AG04449 (cell line): ENCODE results near the gene CBFA2T3.

Experiments used
- CTCF ChIA-PET: fragments of 350-600 bp; formaldehyde crosslinking; extraction: SDS; loops from one replicate; lab custom pipeline; 2021; ENCODE audit warnings: antibody characterized with exemption; lab: Yijun Ruan, JAX
- POLR2A ChIA-PET: fragments of 400-600, 350-600 bp; formaldehyde crosslinking; extraction: SDS; loops from one replicate; lab custom pipeline; 2020; ENCODE audit warnings: antibody characterized with exemption, inconsistent platforms; lab: Yijun Ruan, JAX
- DNase-seq: peaks from one replicate; pipeline ENCODE4 v3.0.0-alpha.2; 2010; ENCODE audit warnings: low read depth, low spot score
- H3K4me3 ChIP-seq: 2 replicates; pipeline ENCODE4 v1.5.1; 2011; ENCODE audit warnings: low read depth, mild to moderate bottlenecking, control low read depth, low read length
- TF ChIP-seq, protein P1 (sequence below): IDR thresholded peaks from one replicate; pipeline ENCODE4 v1.5.1; 2011; ENCODE audit warnings: mild to moderate bottlenecking, moderate library complexity, low read length, control low read depth, inconsistent platforms; ENCODE audit not compliant: insufficient read depth; ENCODE audit errors: missing control alignments

The CBFA2T3 gene

DNA sequence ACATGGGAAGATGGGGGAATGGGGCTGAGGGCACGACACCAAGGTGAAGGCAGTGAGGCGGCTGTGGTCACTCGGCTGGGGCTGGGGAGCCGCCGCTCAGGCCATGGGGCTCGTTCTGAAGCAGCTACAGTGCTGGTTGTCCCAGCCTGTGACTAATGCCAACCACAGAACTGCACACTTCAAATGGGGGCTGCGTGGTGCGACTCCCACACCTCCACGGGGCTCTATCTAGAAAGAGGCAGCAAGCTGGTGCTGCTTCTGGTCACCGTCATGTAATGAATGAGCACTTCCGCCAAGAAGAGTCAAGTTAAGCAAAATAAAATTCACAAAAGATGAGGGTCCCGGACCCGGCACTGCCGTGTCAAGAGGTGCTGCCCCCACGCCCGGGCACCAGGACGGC is 140.2 kb downstream of the CBFA2T3 start:
- H3K4me3 ChIP-seq, result no peak overlapping the region
- DNase-seq, result no peak
- ChIA-PET POLR2A (no interaction called here), CTCF (no interaction called here)
- TF ChIP-seq, protein P1, sequence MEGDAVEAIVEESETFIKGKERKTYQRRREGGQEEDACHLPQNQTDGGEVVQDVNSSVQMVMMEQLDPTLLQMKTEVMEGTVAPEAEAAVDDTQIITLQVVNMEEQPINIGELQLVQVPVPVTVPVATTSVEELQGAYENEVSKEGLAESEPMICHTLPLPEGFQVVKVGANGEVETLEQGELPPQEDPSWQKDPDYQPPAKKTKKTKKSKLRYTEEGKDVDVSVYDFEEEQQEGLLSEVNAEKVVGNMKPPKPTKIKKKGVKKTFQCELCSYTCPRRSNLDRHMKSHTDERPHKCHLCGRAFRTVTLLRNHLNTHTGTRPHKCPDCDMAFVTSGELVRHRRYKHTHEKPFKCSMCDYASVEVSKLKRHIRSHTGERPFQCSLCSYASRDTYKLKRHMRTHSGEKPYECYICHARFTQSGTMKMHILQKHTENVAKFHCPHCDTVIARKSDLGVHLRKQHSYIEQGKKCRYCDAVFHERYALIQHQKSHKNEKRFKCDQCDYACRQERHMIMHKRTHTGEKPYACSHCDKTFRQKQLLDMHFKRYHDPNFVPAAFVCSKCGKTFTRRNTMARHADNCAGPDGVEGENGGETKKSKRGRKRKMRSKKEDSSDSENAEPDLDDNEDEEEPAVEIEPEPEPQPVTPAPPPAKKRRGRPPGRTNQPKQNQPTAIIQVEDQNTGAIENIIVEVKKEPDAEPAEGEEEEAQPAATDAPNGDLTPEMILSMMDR, result no peak

DNA sequence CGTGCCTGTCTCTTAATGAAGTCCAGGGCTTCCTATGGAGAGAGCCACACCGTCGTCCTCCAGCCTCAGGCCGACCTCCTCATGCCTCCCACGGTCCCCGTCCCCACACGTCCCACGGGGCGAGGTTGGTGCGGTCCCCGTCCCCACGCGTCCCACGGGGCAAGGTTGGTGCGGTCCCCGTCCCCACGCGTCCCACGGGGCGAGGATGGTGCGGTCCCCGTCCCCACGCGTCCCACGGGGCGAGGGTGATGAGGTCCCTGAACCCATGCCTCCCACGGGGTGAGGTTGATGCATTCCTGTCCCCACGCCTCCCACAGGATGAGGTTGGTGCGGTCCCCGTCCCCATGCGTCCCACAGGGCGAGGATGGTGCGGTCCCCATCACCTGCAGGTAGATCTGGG is 141.2 kb downstream of the CBFA2T3 start:
- ChIA-PET POLR2A (no interaction called here), CTCF (no interaction called here)
- no peak overlapping the region for H3K4me3 ChIP-seq
- TF ChIP-seq, protein P1, result no peak
- DNase-seq, result no peak

DNA sequence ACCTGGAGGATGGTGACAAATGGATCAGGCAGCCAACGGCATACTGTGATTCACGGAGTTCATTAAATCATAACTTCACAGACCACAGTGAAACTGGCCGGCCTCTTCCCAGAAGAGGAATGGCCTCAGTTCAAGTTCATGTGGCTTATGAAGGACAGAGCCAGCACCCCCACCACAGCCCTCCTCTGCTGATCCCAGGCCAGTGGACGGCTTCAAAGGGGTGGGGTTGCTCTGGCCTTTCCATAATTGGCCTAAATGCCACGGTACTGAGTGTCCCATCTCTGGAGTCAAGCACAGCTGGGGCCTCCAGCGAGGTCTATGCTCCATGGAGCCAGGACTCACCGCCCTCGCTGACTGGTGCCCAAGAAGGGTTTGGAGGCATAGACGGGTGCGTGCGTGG is 141.6 kb downstream of the CBFA2T3 start:
- no peak for DNase-seq
- H3K4me3 ChIP-seq, result no peak overlapping the region
- ChIA-PET CTCF (no interaction called here), POLR2A (no interaction called here)
- TF ChIP-seq, protein P1, result no peak

DNA sequence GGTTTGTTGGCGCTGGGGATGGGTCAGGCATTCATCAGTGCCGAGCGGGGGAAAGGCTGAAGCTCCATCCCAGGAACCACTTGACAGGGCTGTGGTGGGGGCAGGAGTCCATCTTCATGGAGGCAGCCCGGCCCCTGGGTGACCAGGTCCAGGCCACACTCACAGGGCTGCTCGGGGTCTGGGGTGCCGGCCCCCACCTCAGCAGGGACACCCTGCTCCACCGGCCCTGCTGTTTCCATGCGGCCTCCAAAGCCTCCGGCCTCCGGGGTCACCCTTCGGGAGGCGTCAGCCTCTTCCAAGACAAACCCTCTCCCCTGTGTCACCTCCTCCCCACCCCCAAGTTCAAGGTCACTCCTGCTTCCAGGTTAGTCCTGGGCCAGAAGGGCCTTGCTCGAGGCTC is 142.3 kb downstream of the CBFA2T3 start:
- no peak overlapping the region for H3K4me3 ChIP-seq
- CTCF ChIA-PET, result no interaction called here
- TF ChIP-seq, protein P1, result no peak
- POLR2A ChIA-PET, result no interaction called here
- DNase-seq, result no peak

DNA sequence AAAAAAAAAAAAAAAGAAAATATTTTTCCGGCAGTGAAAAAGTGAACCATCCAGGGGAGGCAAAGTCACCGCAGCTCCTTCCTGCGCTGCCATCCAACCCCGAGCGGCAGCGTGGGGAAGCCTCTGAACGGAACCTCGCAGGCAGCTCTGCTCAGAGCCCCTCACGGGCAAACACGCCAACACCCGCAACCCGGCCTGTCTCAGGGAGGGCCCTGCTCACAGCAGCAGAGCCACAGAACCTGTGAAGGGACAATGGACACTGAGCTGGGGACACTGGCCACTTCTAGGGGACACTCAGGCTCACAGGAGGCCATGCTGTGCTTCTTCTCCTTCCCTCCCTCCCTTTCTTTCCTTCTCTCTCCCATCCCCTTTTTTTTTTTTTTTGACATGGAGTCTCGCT is 143.9 kb downstream of the CBFA2T3 start:
- no peak overlapping the region for H3K4me3 ChIP-seq
- no peak for DNase-seq
- ChIA-PET CTCF (interaction anchor here (0.7 to 0.9 kb wide), 3 partner anchors 12 to 25 kb away, joined by 3 to 4 read pairs (median 3); no protein-coding TSS in a partner anchor), POLR2A (interaction anchor here (1.3 kb wide), 1 partner anchor 22 kb away, joined by 4 read pairs; no protein-coding TSS in a partner anchor)
- TF ChIP-seq, protein P1, result no peak

DNA sequence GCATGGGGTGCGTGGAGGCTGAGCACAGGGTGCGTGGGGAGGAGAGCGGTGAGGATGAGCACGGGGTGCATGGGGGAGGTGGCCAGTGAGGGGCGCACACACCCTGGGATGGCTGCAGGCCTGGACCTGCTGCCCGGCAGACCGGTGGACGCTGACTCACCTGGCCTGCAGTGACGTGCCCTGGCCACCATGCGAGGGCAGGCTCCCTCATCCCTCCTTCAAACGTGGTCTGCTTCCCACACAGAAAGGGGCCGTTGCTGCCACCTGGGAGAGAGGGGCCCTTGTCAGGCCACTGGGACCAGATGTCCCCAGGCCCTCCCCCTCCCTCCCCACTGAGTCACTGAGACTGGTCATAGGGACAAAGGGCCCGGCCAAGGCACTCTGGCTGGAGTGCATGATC is 145.2 kb downstream of the CBFA2T3 start:
- H3K4me3 ChIP-seq, result no peak overlapping the region
- TF ChIP-seq, protein P1, result no peak
- ChIA-PET CTCF (no interaction called here), POLR2A (no interaction called here)
- DNase-seq, result no peak
